ENCODE results near the gene VCPKMT.

GRCh38 chr14:50070230-50070629 is 46.1 kb downstream of the VCPKMT start:
- TF ChIP-seq CTCF (IDR thresholded peaks at IDR 0.05) (no peak), ZFX (IDR thresholded peaks at IDR 0.05; ENCODE audit: borderline replicate concordance) (no peak)

All from 22Rv1 (cell line).